SK-N-SH (cell line): ENCODE data around the gene PIP4K2C. TPM values are rescaled to one million over a fixed set of nuclear protein-coding genes. Genes with fewer than 3 reads are reported as not detected.
A peak's percentile ranks its signal among the peaks of the same experiment; 100 is the strongest.

Experiments used
- CTCF ChIA-PET: fragments of 300-600, 350-600 bp; formaldehyde crosslinking; extraction: SDS; loops from one replicate; lab custom pipeline; 2021; lab: Yijun Ruan, JAX
- POLR2A ChIA-PET: fragments of 350-600 bp; sonication (Branson Sonifier 250); formaldehyde crosslinking; extraction: SDS; loops from one replicate; lab custom pipeline; 2020; ENCODE audit warnings: antibody characterized with exemption, inconsistent platforms; lab: Yijun Ruan, JAX
- DNase-seq: peaks from one replicate; pipeline ENCODE4 v3.0.0; 2012
- H2AFZ ChIP-seq: fragments of 200-600 bp; sonication (generic); 2 replicates; pipeline ENCODE4 v1.8.1; 2016; ENCODE audit warnings: antibody characterized with exemption, mild to moderate bottlenecking, low read depth
- H3F3A ChIP-seq: fragments of 200-600 bp; sonication (generic); replicated peaks from 2 replicates; pipeline ENCODE3; 2016; ENCODE audit warnings: antibody characterized with exemption, mild to moderate bottlenecking; ENCODE audit not compliant: insufficient read depth
- H3K27ac ChIP-seq, 2 experiments: fragments of 200-500 bp in 1 of 2; fragments of 200-600 bp in 1 of 2; sonication (Bioruptor generic) in 1 of 2; sonication (generic), shearing (Covaris generic) in 1 of 2; 2 replicates each; pipeline versions ENCODE4 v1.5.1 to v1.6.1; 2014 to 2016; ENCODE audit warnings: low read depth in 2 of 2, inconsistent platforms in 1 of 2, low read length in 1 of 2, mild to moderate bottlenecking in 1 of 2, mixed read lengths in 1 of 2
- H3K27me3 ChIP-seq: fragments of 200-600 bp; sonication (generic), shearing (Covaris generic); 2 replicates; pipeline ENCODE4 v1.6.1; 2016; ENCODE audit warnings: mixed run types; ENCODE audit not compliant: insufficient read depth
- H3K36me3 ChIP-seq, 2 experiments: fragments of 200-500 bp in 1 of 2; fragments of 200-600 bp in 1 of 2; sonication (Bioruptor generic) in 1 of 2; sonication (generic) in 1 of 2; replicated peaks in 1 of 2; 2 replicates each; pipeline versions ENCODE3 to v1.5.1; 2014 to 2016; ENCODE audit warnings: low read length in 1 of 2, mild to moderate bottlenecking in 1 of 2; ENCODE audit not compliant: insufficient read depth in 2 of 2, control insufficient read depth in 1 of 2
- H3K4me1 ChIP-seq, 2 experiments: fragments of 200-500 bp in 1 of 2; fragments of 200-600 bp in 1 of 2; sonication (Bioruptor generic) in 1 of 2; sonication (generic), shearing (Covaris generic) in 1 of 2; 2 replicates each; pipeline versions ENCODE4 v1.5.1 to v1.6.1; 2014 to 2016; ENCODE audit warnings: low read depth in 1 of 2, low read length in 1 of 2, mixed run types in 1 of 2; ENCODE audit not compliant: insufficient read depth in 2 of 2, control insufficient read depth in 1 of 2
- H3K4me2 ChIP-seq: fragments of 200-600 bp; sonication (generic), shearing (Covaris generic); 2 replicates; pipeline ENCODE4 v1.6.1; 2017; ENCODE audit warnings: mixed run types
- H3K4me3 ChIP-seq, 2 experiments: fragments of 200-500 bp in 1 of 2; fragments of 200-600 bp in 1 of 2; sonication (Bioruptor generic) in 1 of 2; sonication (generic), shearing (Covaris generic) in 1 of 2; 2 replicates each; pipeline versions ENCODE4 v1.5.1 to v1.8.1; 2014 to 2016; ENCODE audit warnings: low read depth in 2 of 2, inconsistent platforms in 1 of 2, low read length in 1 of 2, mild to moderate bottlenecking in 1 of 2, mixed read lengths in 1 of 2, moderate library complexity in 1 of 2
- H3K79me2 ChIP-seq: fragments of 200-600 bp; sonication (generic); 2 replicates; pipeline ENCODE4 v1.8.1; 2017; ENCODE audit warnings: mild to moderate bottlenecking; ENCODE audit not compliant: insufficient read depth
- H3K9ac ChIP-seq: fragments of 200-600 bp; sonication (generic); 2 replicates; pipeline ENCODE4 v1.6.1; 2017; ENCODE audit warnings: mixed run types
- H3K9me2 ChIP-seq: fragments of 200-600 bp; sonication (generic); 2 replicates; pipeline ENCODE4 v1.6.1; 2017; ENCODE audit warnings: mixed run types
- H3K9me3 ChIP-seq: fragments of 200-600 bp; sonication (generic); 2 replicates; pipeline ENCODE4 v1.6.1; 2017; ENCODE audit warnings: mixed run types, mild to moderate bottlenecking, moderate library complexity
- H4K20me1 ChIP-seq: fragments of 200-600 bp; sonication (generic); 2 replicates; pipeline ENCODE4 v1.6.1; 2017; ENCODE audit warnings: mild to moderate bottlenecking, mixed run types; ENCODE audit not compliant: insufficient read depth
- CHD2 ChIP-seq: fragments of 150-350 bp; IDR thresholded peaks from 2 replicates; pipeline ENCODE4 v1.6.1; 2018; ENCODE audit warnings: low read length; ENCODE audit not compliant: partially characterized antibody
- CTCF ChIP-seq: fragments of 200-600 bp; sonication (generic); IDR thresholded peaks from 2 replicates; pipeline ENCODE4 v1.6.1; 2017; ENCODE audit warnings: antibody characterized with exemption, mild to moderate bottlenecking, moderate library complexity
- ELF1 ChIP-seq: IDR thresholded peaks from 2 replicates; pipeline ENCODE4 v1.4.0; 2012
- EZH2phosphoT487 ChIP-seq: fragments of 200-600 bp; sonication (generic); IDR thresholded peaks from 2 replicates; pipeline ENCODE4 v1.6.1; 2017; ENCODE audit warnings: low read depth, mixed run types, mild to moderate bottlenecking, antibody characterized with exemption, moderate library complexity, borderline replicate concordance
- IRF3 ChIP-seq: fragments of 150-350 bp; IDR thresholded peaks from 2 replicates; pipeline ENCODE4 v1.6.1; 2016; ENCODE audit warnings: mild to moderate bottlenecking, low read depth, low read length
- MXI1 ChIP-seq: IDR thresholded peaks from 2 replicates; pipeline ENCODE4 v1.6.1; 2012; ENCODE audit warnings: mild to moderate bottlenecking, low read depth, low read length, improper control_type of control experiment
- POLR2AphosphoS5 ChIP-seq: IDR thresholded peaks from 2 replicates; pipeline ENCODE4 v1.6.1; 2012; ENCODE audit warnings: low read depth, low read length
- SMC3 ChIP-seq: IDR thresholded peaks from 2 replicates; pipeline ENCODE4 v1.6.1; 2012; ENCODE audit warnings: low read depth, low read length, improper control_type of control experiment
- TAF1 ChIP-seq: IDR thresholded peaks from 2 replicates; pipeline ENCODE4 v1.6.1; 2012; ENCODE audit warnings: low read depth, mild to moderate bottlenecking, low read length, moderate library complexity, borderline replicate concordance
- TCF12 ChIP-seq: IDR thresholded peaks from 2 replicates; pipeline ENCODE4 v1.4.0; 2012
- YY1 ChIP-seq: IDR thresholded peaks from 2 replicates; pipeline ENCODE4 v1.4.0; 2012; ENCODE audit warnings: low read depth, mild to moderate bottlenecking
- WGBS: methylation state at CpG from one replicate; pipeline ENCODE4 v1.1.6; 2017; ENCODE audit warnings: low lambda C conversion rate; 5-methylcytosine and 5-hydroxymethylcytosine counted together
- polyA plus RNA-seq, 3 experiments: library from polyadenylated mRNA; depleted of rRNA; stranded (reverse); fragments of >200 nt; gene quantifications; 2 replicates each; pipeline ENCODE4 v1.2.3, GENCODE V29; 2012
- TF ChIP-seq, protein P1 (sequence below): IDR thresholded peaks from 2 replicates; pipeline ENCODE4 v1.4.0; 2012; ENCODE audit warnings: low read depth, borderline replicate concordance

PIP4K2C gene
- polyA plus RNA-seq, 1 of the 3 experiments (the other 2 are of a cell fraction), result 34.2 TPM

DNA sequence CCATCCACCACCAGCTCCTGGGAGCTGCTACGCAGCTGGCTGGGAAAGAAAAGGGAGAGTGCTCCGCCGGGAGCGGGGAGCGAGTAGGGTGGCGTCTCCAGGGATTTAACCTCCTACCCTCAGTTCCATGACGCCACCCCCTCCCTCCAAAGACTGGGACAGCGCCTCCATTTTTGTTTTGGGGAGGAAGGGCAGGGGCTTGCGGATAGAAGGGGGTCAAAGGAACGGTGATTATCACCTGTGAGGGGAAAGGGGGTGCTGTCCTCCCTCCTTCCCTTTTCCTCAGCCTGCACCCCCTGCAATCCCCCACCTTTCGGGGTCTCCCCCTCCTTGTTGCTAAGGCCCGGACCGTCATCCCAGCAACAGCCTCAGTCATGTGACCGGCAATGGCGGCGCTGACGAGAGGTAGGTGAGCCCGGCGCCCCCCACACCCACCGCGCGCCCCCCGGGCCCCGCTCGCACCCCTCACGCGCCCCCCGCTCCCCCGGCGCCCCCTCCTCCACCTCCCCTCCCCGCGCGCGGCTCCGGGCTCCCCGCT, 13.5 kb downstream of the PIP4K2C start, which contains the start of gene DTX3 (continued):
- TF ChIP-seq CHD2 (peak; percentile 22), CTCF (no peak), YY1 (peak; percentile 90), SMC3 (no peak), MXI1 (no peak), IRF3 (no peak), ELF1 (no peak)
- TF ChIP-seq, all 33 proteins: peak for 6

GRCh38 chr12:57604992-57605810, 14.2 kb downstream of the PIP4K2C start:
- Histone ChIP-seq H3F3A (peaks cover 6% of the 10 kb centered on the region), H3K27ac (peak overlapping the region; percentile 61 to 97; a peak in 3 of 4 replicates), H3K4me1 (peaks cover 9 to 23% of the 10 kb centered on the region in 2 experiments; a peak in 3 of 4 replicates), H2AFZ (peak overlapping the region; percentile 79; the same call in 1 of the 2 replicates), H3K9me3 (no peaks in the 10 kb centered on the region), H3K9me2 (no peaks in the 10 kb centered on the region), H3K4me3 (peak overlapping the region; percentile 86 to 91), H3K9ac (peak overlapping the region; percentile 96), H3K4me2 (peak overlapping the region; percentile 77), H4K20me1 (no peaks in the 10 kb centered on the region), H3K27me3 (no peaks in the 10 kb centered on the region), H3K36me3 (peaks cover 6 to 51% of the 10 kb centered on the region in 2 experiments), H3K79me2 (peaks cover 6% of the 10 kb centered on the region; the same call in 1 of the 2 replicates)
- DNase-seq, result peak; percentile 74
- CTCF ChIA-PET, result interaction anchor here (0.6 to 7.6 kb wide), 6 partner anchors 14 to 1417 kb away, joined by 3 to 65 read pairs (median 6); partner anchors contain the start of gene B4GALNT1
- POLR2A ChIA-PET, result interaction anchor here (0.7 to 1.5 kb wide), 5 partner anchors 9 to 75 kb away, joined by 3 to 5 read pairs (median 3); no protein-coding TSS in a partner anchor
- 17% methylated on average over 15 of the region's 25 CpGs for WGBS
- no peak for TF ChIP-seq TCF12
- TF ChIP-seq TAF1, result 0 out of 2 replicates have a peak, but pooled peaks have one; percentile 16
- TF ChIP-seq EZH2phosphoT487, result no peak
- TF ChIP-seq, protein P1, sequence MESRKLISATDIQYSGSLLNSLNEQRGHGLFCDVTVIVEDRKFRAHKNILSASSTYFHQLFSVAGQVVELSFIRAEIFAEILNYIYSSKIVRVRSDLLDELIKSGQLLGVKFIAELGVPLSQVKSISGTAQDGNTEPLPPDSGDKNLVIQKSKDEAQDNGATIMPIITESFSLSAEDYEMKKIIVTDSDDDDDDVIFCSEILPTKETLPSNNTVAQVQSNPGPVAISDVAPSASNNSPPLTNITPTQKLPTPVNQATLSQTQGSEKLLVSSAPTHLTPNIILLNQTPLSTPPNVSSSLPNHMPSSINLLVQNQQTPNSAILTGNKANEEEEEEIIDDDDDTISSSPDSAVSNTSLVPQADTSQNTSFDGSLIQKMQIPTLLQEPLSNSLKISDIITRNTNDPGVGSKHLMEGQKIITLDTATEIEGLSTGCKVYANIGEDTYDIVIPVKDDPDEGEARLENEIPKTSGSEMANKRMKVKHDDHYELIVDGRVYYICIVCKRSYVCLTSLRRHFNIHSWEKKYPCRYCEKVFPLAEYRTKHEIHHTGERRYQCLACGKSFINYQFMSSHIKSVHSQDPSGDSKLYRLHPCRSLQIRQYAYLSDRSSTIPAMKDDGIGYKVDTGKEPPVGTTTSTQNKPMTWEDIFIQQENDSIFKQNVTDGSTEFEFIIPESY, result no peak
- no peak for TF ChIP-seq CTCF
- TF ChIP-seq MXI1, result no peak
- TF ChIP-seq POLR2AphosphoS5, result 0 out of 2 replicates have a peak, but pooled peaks have one; percentile 28
